HG02981 (cell line): ENCODE measurements around the gene ID3.
"Not testable (repeated sequence)": the region's sequence is repeated elsewhere in the genome, so short reads cannot be mapped to it uniquely, and the experiment has no call there.

Experiments
- ATAC-seq: cut with Tn5 transposase; IDR thresholded peaks from one replicate; pipeline ENCODE4 v1.9.1; 2021; ENCODE audit warnings: mild to moderate bottlenecking, moderate library complexity; ENCODE audit not compliant: unreplicated experiment

The ID3 gene

GRCh38 chr1:23553231-23554126 is 5.8 kb downstream of the ID3 start:
- no peak for ATAC-seq

GRCh38 chr1:23551849-23552248 is 7.5 kb downstream of the ID3 start:
- ATAC-seq, result no peak

GRCh38 chr1:23548704-23549143 is 10.6 kb downstream of the ID3 start:
- ATAC-seq, result no peak

DNA sequence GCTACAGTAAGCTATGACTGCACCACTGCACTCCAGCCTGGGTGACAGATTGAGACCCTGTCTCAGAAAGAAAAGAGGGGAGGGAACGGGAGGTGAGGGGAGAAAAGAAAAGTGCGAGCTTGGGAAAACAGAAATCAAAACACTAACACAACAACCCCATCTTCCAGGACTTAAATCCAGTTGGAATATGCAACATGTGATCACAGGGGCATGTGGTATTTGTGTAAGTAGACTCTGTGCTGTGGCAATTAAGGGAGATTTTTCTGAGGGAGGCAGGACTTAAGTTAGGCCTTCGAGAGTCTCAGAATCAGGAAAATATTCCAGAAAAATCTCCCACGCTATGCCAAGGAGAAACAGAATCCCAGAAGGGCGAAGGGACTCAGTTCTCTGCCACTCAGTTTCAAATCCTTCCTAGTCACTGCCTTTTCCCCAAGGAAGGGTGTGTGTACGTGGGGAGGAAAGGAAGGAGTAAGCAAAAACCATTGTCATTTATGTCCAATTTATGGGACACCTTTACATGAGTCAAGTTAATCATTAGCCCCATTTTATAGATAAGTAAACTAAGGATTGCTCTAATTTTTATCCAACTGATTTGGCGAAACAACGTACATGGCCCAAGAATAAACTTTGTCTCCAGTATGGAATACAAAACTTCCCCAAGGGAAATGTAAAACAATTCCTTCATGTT is 12.3 kb downstream of the ID3 start:
- no peak for ATAC-seq

DNA sequence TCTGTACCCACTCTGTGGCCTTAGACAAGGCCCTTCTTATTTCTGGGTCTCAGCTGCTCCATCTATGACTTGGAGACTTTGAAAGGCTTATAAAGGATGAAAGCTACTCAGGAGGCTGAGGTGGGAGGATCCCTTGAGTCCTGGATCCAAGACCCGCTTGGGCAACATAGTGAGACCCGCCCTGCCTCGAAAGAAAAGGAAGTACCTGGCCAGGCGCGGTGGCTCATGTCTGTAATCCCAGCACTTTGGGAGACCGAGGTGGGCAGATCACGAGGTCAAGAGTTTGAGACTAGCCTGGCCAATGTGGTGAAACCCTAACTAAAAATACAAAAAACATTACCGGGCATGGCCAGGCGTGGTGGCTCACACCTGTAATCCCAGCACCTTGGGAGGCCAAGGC is 13.4 kb downstream of the ID3 start:
- no peak for ATAC-seq

GRCh38 chr1:23544444-23545389 is 14.6 kb downstream of the ID3 start:
- no peak for ATAC-seq

GRCh38 chr1:23543707-23544443 is 15.4 kb downstream of the ID3 start:
- ATAC-seq, result no peak

DNA sequence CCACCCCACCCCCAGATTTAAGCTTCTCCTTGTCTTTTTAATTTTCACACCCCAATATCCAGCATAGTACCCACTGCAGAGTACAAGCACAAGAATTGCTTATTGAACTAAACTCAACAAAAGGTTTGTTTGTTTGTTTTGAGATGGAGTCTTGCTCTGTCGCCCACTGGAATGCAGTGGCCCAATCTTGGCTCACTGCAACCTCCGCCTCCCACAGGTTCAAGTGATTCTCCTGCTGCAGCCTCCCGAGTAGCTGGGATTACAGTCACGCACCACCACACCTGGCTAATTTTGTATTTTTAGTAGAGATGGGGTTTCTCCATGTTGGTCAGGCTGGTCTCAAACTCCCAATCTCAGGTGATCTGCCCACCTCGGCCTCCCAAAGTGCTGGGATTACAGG is 16.4 kb downstream of the ID3 start:
- ATAC-seq, result not testable (repeated sequence)

- peak; percentile 73 for ATAC-seq
These were observed 19.5 kb downstream of the ID3 start for GRCh38 chr1:23539698-23540266.

GRCh38 chr1:23537296-23537973 is 21.9 kb downstream of the ID3 start:
- ATAC-seq, result no peak

- ATAC-seq, result no peak
These were observed 25.9 kb downstream of the ID3 start for GRCh38 chr1:23533246-23534023.

DNA sequence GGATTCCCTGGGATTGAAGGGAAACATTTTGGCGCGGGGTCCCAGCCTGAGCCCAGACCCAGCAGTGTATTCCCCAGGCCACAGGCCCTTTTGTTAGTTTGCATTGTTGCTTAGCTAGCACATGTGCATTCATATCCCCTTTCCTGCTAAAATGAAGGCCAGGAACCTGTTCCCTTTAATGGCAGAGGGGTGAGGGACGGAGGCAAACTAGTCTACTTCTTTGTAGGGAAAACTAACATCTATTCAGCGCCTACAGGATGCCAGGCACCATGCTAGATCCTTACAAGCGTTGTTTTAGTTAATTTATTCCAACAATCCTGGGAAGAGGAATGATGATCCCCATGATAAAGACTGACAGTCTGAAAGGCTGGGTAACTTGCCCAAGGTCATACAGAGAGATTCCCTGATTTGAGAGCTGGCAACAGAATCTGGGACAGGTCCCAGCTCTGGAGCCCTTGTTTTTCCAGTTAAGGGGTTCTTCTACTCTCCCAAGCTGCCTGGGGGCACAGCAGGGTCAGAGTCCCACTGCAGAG is 27.7 kb downstream of the ID3 start:
- ATAC-seq, result no peak

DNA sequence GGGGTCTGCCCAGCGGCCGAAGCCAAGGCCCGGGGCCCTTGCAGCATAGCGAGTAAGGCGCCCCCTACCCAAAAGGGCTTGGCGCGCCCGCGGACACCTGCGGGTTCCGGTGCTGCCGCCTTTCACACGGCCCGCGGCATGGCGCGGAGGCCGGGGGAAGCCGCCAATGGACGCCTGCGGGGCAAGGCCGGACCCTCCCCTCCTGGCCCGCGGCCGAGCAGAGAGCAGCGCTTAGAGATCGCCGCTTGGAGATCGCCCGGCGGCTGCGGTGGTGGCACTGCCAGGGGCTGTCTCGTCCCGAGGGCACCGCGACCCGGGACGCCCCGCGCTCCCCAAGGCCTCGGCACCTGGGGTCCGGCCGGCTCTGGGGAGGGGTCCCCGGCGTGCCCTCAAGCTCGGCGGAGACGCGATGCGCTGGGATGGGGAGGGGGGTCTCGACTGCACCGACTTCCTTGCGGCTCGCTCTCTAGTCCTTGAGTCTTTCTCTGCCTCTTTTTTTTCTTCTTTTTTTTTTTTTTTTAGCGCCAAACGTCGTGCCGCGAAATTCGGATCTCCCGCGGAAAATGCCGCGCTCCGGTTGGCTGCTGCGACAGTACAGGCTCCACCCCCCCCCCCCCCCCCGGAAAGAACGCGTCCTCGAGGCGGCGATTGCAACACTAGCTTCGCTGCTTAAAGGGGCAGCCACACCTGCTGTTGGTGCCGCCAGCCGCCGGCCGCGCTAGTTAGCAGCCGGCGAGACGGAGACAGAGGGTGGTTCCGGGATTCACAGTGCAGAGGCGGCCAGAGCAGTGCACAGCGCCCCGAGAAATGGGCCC is 28.3 kb downstream of the ID3 start, which contains the start of gene E2F2:
Gene E2F2, minus strand, starts transcription at position 487 of the 815 bp plus-strand sequence. Its CDS starts 440 bp downstream, at position 47.
- ATAC-seq, result no peak

DNA sequence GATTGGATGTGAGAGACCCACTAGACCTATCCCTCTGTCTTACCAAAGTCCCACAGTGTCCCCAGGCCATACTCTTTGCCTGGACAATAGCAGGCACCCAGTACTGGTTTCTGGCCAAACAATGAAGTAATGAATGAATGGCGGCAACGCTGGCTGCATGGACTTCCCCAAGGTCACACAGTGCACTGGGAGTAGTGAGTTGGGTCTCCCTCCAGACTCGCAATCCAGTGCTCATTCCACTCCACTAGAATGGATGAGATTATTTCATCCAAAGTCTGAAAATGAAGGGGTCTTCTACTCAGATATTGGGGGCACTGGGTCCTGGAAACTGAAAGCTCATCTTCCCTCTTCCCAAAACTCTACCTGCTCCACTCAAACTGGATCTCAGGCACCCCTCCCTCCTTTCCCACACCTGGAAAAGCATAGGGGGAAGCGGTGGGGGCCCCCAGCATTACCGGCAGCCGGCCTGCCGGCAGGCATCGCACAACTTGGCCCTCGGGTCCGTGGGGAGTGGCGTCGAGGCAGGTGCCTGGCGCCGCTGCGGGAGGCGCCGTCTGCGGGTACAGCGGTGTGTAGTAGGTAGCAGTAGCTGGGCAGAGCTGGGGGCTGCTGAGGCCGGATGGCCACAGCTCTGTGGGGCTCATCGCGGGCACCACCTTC is 29.1 kb downstream of the ID3 start:
- no peak for ATAC-seq

DNA sequence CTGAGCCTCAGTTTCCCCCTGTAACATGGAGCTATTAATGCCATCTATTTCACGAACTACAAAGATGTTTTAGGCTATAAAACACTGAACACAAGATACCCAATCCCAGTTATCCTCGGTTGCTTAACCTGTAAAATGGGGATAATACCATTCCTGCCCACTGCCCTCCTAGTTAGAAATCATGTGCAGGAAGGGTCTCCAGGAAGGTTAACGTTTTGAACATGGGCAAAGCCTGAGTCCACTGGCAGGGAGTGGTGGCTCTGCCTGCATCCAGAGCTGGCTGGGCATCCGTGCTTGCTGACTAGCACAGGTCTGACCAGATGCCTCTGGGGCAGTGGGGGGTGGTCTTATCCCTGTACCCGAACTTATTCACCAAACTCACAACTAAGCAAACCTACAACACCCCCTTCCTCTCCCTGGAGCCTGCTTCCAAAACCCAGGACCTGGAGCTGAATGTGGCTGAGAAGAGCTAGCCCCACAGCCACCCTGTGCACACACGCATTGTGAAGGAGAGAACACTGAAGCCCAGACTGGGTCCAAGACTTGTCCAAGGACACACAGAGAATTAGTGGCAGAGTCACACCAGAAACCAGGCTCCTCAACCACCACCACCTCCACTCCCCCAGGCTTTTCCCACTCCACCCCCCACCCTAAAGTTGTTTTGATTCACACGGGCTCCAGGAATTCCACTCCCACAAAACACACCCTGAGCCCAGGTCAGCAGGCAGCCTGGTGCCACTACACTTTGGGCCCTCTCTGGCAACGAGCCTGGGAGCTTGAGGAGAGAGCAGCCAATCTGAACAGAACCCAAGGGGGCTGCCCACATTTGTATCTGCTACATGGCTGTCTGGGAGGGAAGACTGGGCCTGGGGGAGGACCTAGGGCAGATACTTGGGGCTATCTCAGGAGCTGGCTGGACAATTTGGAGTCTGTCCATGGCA is 29.9 kb downstream of the ID3 start:
- ATAC-seq, result no peak
